ENCODE data around the gene NPM3. TPM values are rescaled to one million over a fixed set of nuclear protein-coding genes. Genes with fewer than 3 reads are reported as not detected.

Gene NPM3
- total and polyA plus RNA-seq, 2 of the 4 experiments (the other 2 are of a cell fraction): 84.1 to 112 TPM

GRCh38 chr10:101830322-101831168, 47.3 kb upstream of the NPM3 start (continued):
- TF ChIP-seq ELK1 (IDR thresholded peaks at IDR 0.05; ENCODE audit: borderline replicate concordance, low read depth, low read length) (no peak), MAZ (IDR thresholded peaks at IDR 0.05; ENCODE audit: borderline replicate concordance, low read depth, low read length) (peak; percentile 44; the same call in 1 of the 2 replicates), MAFK (IDR thresholded peaks at IDR 0.05; ENCODE audit: low read depth, low read length) (peak; percentile 79), SMC3 (IDR thresholded peaks at IDR 0.05; ENCODE audit: low read depth, low read length) (no peak)
